Stimulated activated CD4-positive, alpha-beta T cell treated with anti-CD3 and anti-CD28 coated beads, Interleukin-1b, Interleukin-23, amount 100 ng/mL, for 1 hour (primary cell): ENCODE measurements around the gene PSMD8.
"Not testable (repeated sequence)": the region's sequence is repeated elsewhere in the genome, so short reads cannot be mapped to it uniquely, and the experiment has no call there.

Experiments used
- DNase-seq, 2 donors: peaks; one replicate each; pipeline ENCODE4 v3.0.0-alpha.2; 2020; ENCODE audit warnings: low read depth in 2 of 2

Gene PSMD8

DNA sequence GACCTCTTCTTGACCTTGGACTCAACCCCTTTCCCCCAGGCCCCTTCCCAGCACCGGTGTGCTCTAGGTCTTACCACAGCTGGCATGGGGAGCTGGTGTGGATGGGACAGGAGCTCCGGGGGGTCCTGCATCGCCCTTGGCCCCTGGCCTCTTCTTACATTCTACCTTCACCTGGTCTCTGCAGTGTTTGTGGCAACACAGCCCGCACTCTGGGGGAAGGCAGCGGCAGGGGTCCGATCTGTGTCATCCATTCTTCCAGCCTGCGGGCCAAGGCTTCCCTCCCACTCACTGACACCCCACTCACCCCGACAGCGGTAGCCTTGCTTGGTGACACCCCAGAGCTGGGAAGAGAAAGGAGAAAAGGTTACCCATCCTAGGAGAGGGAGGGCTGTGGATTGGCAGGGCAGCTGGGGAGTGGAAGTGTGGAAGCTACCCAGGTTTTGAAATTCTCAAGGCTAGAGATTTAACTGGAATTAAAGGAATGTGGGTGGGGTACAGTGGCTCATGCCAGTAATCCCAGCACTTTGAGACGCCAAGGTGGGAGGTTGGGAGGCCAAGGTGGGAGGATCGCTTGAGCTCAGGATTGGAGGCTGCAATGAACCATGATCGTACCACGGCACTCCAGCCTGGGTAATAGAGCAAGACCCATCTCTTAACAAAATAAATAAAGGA lies 36.8 kb downstream of the PSMD8 start:
- no peak for DNase-seq

DNA sequence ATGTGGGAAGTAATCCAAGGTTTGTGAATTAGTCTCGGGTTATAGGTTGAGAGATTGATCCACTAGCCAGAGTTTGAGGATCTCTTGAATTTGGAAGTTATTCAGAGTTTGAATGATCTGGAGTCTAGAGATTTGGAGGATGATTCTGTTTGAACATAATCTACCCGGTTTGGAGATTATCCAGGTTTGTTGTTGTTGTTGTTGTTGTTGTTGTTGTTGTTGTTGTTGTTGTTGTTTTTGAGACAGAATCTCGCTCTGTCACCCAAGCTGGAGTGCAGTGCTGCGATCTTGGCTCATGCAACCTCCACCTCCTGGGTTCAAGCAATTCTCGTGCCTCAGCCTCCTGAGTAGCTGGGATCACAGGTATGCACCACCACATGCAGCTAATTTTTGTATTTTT lies 37.5 kb downstream of the PSMD8 start:
- not testable (repeated sequence) for DNase-seq

DNA sequence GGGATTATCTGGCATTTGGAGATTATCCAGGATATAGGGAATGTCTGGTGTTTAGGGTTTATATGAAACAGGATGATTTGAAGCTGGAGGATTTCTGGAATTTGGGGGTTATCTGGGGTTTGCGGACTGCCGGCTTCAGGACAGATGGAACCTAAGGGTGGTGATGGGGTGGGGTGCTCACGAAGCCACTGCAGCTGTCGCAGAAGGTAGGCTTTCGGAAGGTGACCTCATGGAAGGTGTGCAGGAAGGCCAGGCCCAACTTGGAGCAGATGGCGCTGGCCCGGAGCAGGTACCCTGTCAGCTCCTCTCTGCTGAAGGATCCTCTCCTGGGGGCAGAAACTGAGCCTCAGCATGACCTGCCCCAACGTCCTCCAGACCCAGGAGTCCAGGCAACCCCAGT lies 38.1 kb downstream of the PSMD8 start:
- DNase-seq = no peak

DNA sequence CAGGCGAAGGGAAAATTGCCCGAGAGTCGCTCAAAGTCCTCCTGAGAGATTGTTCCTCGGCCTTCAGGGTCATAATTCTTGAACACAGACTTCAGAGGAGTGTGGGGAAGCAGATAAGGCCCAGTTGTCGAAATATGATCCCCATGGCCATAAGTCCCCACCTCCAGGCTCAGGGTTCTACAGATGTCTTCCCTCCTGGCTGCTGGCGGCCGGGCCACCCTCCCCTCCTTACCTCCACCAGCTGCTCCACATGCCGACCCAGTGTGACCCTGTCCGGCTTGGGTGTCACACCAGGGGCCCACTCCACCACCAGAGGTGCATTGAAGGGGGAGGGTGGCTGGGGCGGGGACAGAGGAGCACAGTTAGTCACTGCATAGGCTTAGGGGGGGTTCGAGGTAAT lies 38.6 kb downstream of the PSMD8 start:
- DNase-seq = no peak

DNA sequence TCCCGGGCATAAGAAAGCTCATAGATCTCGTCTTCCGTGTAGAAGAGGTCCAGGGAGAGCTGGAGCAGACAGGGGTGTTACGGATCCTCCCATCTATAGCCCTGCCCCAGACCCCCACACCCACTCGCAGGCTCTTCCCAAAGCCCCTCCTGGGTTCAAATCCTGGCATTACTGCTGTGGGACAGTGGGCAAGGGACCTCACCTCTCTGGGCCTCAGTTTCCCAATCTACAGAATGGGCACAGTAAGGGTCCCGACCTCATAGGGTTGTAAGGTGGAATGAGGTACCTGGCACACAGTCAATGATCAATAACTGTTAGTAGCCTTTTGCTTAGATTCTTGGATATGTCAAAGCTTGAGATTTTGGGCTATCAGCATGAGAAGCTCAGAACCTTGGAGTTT lies 39.0 kb downstream of the PSMD8 start:
- DNase-seq = no peak

DNA sequence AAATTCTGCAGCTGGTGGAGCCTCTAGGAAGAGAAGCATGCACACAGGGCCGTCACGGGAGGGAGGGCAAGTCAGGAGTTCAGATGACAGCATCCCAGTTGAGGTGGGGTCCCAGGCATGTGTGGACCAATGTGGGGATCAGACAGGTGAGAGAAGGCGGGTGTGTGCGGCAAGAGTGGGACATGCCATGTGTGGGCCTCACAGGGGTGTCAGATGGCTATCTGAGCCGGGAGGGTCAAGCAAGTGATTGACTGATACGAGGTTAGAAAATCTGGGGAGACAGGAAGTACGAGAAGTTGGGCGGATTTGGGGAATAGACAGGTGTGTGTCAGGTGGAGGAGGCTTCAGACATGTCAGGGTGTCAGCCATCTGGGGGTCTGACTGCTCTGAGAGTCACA lies 42.8 kb downstream of the PSMD8 start:
- DNase-seq = no peak

DNA sequence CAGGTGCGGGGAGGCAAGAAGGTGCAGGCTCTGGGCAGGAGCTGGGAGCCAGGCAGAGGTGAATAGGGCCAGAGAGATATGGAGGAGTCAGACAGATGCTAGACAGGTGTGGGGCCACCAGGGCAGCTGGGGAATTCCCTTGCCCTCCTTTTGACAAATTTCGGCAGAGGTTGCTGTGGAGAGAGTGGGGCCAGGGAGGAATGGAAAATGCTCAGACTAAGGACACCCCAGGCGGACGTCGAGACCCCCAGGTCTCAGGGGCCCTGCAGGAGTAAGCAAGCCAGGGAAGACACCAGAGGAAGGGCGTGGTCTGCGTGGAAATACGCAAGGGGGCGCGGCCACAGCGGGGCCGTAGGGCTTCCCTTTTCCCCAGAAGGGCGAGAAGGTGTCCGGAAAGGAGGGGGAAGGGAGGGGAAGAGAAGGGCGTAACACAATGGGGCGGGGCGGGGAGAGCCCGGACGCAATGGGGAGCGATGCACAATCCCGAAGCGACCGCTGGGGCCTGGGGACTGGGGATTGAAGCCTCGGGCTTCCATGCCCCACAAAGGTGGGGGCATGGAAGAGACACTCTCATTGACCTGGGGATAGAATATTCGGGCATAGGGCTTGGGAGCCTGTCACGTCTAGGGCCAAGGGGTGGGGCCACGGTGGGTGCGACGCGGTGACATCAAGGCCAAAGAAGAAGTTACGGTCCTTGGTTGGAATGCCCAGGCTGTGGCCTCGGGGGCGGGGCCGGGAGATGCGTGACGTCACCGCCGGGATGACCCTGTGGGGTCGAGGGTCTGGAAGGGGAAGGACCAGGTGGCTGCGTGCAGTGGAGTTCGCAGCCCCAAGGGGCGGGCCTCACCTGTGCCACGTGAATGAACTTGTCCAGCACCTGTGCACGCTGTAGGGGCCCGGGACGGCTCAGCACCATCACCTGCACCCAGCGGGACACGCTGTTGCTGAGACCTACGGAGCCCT lies 43.5 kb downstream of the PSMD8 start:
- no peak for DNase-seq

DNA sequence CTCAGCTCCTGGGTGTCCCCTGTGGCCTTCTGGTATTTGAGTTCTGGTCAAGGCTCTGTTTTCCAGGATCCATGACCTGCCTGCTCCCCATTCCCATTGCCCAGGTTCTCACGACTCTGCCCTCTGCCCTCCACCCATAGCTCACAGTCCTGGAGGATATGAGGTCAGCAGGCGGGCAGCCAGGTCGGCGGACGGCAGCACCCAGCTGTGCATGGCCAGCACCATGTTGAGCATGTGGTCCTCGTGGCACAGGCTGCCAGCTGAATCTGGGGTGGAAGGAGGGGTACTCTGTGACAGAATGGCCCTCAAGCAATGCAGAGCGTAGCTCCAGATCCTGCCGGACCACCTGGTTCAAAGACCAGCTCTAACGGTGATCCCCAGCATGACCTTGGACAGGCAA lies 46.6 kb downstream of the PSMD8 start:
- DNase-seq = no peak

DNA sequence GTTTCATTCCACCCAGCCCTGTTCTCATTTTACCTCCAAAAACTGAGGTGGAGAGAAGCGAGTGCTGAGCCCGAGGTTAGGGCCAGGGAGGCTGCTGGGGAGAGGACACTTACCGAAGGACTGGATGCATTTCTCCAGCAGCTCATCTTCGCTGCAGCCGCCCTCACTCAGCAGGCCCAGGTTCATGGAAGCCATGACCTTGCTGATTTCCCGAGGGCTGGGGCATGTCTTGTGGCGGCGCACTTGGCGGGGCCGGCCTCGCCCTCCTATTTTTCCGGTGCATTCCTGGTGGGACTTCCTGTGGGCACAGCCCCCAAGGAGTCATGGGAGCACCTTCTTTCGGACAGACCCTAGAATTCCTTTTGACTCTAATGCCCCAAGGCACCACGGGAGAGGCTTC lies 47.5 kb downstream of the PSMD8 start:
- DNase-seq = no peak

DNA sequence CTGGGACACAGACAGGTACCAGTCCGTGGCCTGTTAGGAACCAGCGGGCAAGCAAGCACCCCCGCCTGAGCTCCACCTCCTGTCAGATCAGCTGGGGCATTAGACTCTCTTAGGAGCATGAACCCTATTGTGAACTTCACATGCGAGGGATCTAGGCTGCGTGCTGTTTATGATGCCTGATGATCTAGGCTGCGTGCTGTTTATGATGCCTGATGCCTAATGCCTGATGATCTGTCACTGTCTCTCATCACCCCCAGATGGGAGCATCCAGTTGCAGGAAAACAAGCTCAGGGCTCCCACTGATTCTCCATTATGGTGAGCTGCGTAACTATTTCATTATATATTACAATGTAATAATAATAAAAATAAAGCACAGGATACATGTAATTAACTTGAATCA lies 48.1 kb downstream of the PSMD8 start:
- DNase-seq = no peak

DNA sequence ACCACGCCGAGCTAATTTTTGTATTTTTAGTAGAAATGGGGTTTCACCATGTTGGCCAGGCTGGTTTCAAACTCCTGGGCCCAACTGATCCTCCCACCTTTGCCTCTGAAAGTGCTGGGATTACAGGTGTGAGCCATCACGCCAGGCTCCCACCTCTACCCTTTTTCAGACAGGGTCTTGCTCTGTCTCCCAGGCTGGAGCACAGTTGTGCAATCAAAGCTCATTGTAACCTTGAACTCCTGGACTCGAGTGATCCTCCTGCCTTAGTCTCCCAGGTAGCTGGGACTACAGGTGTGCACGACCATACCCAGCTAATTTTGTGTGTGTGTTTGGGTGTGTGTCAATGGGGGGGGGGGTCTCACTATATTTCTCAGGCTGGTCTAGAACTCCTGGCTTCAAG lies 49.9 kb downstream of the PSMD8 start:
- DNase-seq = no peak

DNA sequence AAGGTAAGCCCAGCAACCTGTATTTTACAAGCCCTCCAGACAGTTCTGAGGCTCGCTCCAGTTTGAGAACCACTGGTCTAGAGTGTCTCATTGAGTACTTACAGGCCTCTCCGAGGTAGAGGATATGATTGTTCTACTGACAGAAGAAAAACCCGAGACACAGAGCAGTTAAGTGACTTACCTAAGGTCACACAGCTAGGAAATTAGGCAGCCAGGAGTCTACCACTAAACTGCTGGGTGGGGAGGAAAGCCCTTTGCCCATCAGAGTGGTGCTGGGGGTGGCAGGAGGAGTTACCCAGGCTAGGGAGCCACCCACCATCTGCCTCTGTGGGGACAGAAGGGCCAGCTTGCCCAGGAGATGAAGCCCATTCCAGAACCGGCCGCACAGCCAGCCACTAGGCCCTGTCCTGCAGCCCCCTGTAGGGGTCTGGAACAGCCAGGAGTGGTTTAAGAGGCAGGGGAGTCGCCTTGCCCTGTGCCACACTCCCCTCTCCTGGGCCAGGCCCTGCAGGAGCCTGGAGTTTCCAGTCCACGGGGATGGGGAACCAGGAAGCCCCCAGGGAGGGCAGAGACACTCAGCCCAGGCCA lies 50.9 kb downstream of the PSMD8 start:
- no peak for DNase-seq

DNA sequence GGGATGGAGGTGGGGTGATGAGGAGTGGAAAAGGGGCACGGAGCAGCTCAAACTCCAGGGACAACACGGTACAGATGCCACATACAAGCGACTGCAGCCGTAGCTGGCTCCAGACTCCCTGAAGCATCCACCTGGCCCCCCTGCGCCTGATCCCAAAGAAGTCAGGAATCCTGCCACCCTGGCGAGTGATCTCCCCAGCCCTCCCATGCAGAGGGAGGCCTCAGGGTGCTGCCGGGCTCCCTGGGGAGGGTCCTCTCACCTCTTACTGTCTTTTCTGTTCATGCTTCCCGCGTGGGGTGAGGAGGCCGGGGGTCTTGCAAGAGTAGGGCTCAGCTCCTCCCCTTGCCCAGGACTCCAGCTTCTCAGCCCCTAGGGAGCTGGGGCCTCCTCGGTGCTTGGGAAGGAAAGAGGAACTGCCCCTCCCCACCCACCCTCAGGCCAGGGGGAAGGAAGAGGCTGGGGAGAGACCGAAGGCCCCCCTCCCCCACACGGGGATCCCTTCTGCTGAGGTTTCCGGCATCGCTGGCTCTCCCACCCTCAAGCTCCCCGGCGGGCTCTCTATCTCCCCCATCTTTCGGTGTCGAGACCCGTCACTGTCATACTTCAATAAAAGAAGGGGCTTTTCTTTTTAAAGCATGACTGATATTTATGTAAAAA lies 51.6 kb downstream of the PSMD8 start, which contains the start of gene RASGRP4:
Gene RASGRP4, minus strand, starts transcription at position 410 of the 657 bp plus-strand sequence. Its CDS starts 128 bp downstream, at position 282.
- DNase-seq = no peak

DNA sequence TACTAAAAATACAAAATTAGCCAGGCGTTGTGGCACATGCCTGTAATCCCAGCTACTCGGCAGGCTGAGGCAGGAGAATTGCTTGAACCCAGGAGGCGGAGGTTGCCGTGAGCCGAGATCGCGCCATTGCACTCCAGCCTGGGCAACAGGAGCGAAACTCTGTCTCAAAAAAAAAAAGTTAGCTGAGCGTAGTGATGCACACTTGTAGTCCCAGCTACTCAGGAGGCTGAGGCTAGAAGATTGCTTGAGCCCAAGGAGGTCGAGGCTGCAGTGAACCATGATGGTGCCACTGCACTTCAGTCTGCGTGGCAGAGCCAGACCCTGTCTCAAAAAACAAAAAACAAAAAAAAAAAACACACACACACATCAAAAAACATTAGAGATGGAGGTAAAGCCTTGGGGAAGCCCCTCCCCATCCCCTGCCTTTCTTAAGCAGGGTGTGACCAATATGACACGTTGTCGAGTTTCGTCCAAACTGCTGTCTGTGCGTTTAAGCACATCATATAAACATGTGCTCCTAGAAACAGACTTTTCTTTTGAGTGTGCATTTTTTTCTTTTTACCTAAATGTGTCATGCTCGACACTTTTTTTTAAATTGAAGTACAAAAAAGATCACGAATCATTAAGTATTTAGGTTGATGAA lies 52.8 kb downstream of the PSMD8 start:
- not testable (repeated sequence) for DNase-seq

DNA sequence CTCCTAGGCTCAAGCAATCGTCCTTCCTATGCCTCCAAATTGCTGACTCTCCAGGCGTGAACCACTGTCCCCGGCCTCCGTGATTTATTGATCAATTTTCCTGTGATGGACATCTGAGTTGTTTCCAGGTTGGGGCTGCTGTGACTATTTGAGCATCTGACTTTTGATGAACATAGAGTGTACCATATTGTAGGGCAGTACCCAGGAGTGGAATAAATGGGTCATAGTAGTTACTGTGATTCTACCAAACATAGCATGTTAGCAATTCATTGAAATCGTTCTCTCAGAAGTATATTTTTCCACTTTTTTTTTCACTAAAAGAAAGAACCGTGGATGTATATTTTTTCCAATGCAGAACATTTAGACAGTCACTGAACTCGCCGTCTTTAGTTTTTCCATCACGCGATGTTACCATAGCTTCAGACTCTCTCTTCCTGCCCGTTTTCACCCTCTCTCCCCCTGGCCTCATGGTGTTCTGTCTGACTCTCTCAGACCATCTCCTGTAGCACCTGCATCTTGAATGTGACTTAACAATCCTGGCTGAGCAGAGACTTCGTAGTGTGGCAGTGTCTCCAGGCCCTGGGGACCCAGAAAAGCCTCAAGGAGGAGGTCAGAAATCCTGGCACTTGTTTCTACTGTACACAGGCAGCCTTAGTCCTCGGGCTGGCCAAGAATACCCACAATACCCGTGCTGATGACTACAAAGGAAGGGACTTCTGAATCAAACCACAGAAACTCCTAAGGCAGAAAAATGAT lies 54.9 kb downstream of the PSMD8 start:
- no peak for DNase-seq

DNA sequence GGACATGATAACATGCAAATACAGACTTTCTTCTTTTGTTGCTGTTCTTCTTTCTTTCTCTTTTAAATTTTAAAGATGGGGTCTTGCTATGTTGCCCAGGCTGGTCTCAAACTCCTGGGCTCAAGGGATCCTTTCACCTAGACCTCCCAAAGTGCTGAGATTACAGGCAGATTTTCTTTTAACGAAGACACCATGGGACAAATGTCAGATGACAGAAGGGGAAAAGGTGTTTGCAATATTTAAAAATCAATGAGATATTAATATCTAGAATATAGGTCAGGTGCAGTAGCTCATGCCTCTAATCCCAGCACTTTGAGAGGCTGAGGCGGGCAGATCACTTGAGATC lies 55.4 kb downstream of the PSMD8 start:
- no peak for DNase-seq

DNA sequence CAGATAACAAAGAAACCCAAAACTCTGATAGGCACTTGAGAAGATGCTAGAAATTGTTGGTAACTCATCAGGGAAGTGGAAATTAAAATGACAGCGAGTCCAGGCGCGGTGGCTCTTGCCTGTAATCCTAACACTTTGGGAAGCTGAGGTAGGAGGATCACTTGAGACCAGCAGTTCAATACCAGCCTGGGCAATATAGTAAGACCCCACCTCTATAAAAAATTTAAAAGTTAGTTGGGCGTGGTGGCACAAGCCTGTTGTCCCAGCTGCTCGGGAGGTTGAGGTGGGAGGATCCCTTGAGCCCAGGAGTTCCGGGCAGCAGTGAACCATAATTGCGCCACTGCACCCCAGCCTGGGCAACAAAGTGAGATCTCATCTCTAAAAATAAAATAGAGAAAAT lies 56.6 kb downstream of the PSMD8 start:
- DNase-seq = no peak

DNA sequence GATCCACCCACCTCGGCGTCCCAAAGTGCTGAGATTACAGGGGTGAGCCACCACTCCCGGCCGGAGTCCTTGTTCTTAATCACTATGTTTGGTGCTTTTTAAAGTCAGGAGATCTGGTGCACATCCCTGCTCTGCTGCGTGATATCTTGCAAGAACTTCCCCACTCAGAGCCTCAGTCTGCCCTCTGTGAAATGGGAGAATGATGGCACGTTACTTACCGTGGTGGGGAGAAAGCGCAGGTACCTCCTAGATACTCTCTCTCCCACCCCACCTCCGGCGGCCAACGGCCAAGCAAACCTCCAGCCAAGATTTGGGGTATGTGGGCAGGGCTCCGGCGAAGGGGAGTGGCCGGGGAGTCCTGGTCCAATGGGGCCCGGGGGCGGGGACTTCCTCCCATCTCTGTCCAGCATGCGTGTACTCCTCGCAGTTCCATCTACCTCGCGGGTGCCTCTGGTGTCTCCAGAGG lies 58.9 kb downstream of the PSMD8 start, which contains the start of gene RYR1:
Gene RYR1, plus strand, starts transcription at position 424 of the 466 bp plus-strand sequence. CDS start 139 bp downstream, outside the sequence.
- peak in 1 of 2 donors; percentile 35 for DNase-seq
